Mammary epithelial cell (primary cell): ENCODE measurements around the gene GABARAP.

Experiments
- EZH2 ChIP-seq: IDR thresholded peaks from 2 replicates; pipeline ENCODE4 v1.6.1; 2012; ENCODE audit warnings: low read length, inconsistent platforms, borderline replicate concordance
- TF ChIP-seq, protein P1 (sequence below), 2 donors: IDR thresholded peaks in 1 of 2; conservative IDR thresholded peaks in 1 of 2; 2 replicates each; pipeline ENCODE4 v1.5.1; 2011 to 2012; ENCODE audit warnings: inconsistent platforms in 2 of 2, low read length in 2 of 2, mild to moderate bottlenecking in 2 of 2, control low read depth in 1 of 2, low read depth in 1 of 2; ENCODE audit not compliant: insufficient read depth in 1 of 2; ENCODE audit errors: extremely low read depth in 1 of 2

DNA sequence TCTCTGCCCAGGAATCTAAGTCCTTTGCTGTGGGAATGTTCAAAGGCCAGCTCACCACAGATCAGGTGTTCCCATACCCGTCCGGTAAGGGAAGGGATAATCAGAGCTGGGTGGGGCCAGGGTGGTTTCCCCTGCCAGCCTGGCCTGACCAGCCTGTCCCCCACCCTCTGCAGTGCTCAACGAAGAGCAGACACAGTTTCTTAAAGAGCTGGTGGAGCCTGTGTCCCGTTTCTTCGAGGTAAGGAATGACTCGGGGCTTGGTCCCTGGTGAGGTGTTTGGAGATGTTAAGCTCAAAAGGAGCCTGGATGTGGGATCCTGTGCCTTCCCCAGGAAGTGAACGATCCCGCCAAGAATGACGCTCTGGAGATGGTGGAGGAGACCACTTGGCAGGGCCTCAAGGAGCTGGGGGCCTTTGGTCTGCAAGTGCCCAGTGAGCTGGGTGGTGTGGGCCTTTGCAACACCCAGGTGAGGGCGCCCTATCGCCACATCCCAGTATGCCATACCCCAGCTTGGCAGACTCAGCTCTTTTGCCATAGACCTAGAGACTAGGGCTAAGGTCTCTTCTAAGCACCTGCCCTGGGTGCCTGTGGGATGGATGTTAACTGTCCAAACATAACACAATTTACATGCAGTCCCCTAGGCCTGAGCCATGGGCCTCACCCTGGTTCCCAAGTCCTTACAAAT is 21.5 kb downstream of the GABARAP start:
- TF ChIP-seq, protein P1, sequence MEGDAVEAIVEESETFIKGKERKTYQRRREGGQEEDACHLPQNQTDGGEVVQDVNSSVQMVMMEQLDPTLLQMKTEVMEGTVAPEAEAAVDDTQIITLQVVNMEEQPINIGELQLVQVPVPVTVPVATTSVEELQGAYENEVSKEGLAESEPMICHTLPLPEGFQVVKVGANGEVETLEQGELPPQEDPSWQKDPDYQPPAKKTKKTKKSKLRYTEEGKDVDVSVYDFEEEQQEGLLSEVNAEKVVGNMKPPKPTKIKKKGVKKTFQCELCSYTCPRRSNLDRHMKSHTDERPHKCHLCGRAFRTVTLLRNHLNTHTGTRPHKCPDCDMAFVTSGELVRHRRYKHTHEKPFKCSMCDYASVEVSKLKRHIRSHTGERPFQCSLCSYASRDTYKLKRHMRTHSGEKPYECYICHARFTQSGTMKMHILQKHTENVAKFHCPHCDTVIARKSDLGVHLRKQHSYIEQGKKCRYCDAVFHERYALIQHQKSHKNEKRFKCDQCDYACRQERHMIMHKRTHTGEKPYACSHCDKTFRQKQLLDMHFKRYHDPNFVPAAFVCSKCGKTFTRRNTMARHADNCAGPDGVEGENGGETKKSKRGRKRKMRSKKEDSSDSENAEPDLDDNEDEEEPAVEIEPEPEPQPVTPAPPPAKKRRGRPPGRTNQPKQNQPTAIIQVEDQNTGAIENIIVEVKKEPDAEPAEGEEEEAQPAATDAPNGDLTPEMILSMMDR (conservative IDR thresholded peaks at IDR 0.05 in 1 of 2, IDR thresholded peaks at IDR 0.05 in 1 of 2; ENCODE audit: extremely low read depth in 1 of 2, insufficient read depth in 1 of 2, low read depth in 1 of 2, low read length in 2 of 2), result peak; percentile 47 to 73
- TF ChIP-seq EZH2, result no peak
